KMS-11 (cell line): Measurements from ENCODE around the gene PRKCH.

ENCODE experiments used
- H2AFZ ChIP-seq: fragments of 200-600 bp; sonication (generic); 2 replicates; pipeline ENCODE4 v1.6.1; 2016; ENCODE audit warnings: antibody characterized with exemption, mixed run types, low read depth
- H3K27ac ChIP-seq: fragments of 200-600 bp; sonication (generic); 2 replicates; pipeline ENCODE4 v1.6.1; 2016; ENCODE audit warnings: mild to moderate bottlenecking, mixed run types
- H3K27me3 ChIP-seq: fragments of 200-600 bp; sonication (generic); 2 replicates; pipeline ENCODE4 v1.6.1; 2017; ENCODE audit warnings: mild to moderate bottlenecking, low read depth, mixed run types, moderate library complexity; ENCODE audit not compliant: insufficient read depth
- H3K36me3 ChIP-seq: fragments of 200-600 bp; sonication (generic); 2 replicates; pipeline ENCODE4 v1.6.1; 2017; ENCODE audit warnings: mild to moderate bottlenecking, mixed run types; ENCODE audit not compliant: insufficient read depth
- H3K4me1 ChIP-seq: fragments of 200-600 bp; sonication (generic); 2 replicates; pipeline ENCODE4 v1.6.1; 2016; ENCODE audit warnings: mild to moderate bottlenecking, low read depth, mixed run types; ENCODE audit not compliant: poor library complexity, severe bottlenecking
- H3K4me2 ChIP-seq: fragments of 200-600 bp; sonication (generic); 2 replicates; pipeline ENCODE4 v1.7.0; 2016; ENCODE audit warnings: mild to moderate bottlenecking, mixed run types
- H3K4me3 ChIP-seq: fragments of 200-600 bp; sonication (generic); IDR thresholded peaks from 2 replicates; pipeline ENCODE4 v1.6.1; 2017; ENCODE audit warnings: low read depth, low read length, mixed read lengths; ENCODE audit not compliant: insufficient read depth
- H3K79me2 ChIP-seq: fragments of 200-600 bp; sonication (generic); 2 replicates; pipeline ENCODE4 v1.6.1; 2016; ENCODE audit warnings: low read depth, mixed run types; ENCODE audit not compliant: insufficient read depth
- H3K9ac ChIP-seq: fragments of 200-600 bp; sonication (generic); 2 replicates; pipeline ENCODE4 v1.6.1; 2016; ENCODE audit warnings: mild to moderate bottlenecking, mixed run types
- H4K20me1 ChIP-seq: fragments of 200-600 bp; sonication (generic); 2 replicates; pipeline ENCODE4 v1.6.1; 2016; ENCODE audit warnings: mild to moderate bottlenecking, mixed run types; ENCODE audit not compliant: insufficient read depth
- TF ChIP-seq, protein P1 (sequence below): fragments of 200-600 bp; sonication (generic); conservative IDR thresholded peaks from 2 replicates; pipeline ENCODE4 v1.6.1; 2017; ENCODE audit warnings: low read depth, mild to moderate bottlenecking, antibody characterized with exemption, low read length, moderate library complexity, mixed read lengths

Gene PRKCH

GRCh38 chr14:61282746-61283145, 38.6 kb upstream of the PRKCH start:
- TF ChIP-seq, protein P1, sequence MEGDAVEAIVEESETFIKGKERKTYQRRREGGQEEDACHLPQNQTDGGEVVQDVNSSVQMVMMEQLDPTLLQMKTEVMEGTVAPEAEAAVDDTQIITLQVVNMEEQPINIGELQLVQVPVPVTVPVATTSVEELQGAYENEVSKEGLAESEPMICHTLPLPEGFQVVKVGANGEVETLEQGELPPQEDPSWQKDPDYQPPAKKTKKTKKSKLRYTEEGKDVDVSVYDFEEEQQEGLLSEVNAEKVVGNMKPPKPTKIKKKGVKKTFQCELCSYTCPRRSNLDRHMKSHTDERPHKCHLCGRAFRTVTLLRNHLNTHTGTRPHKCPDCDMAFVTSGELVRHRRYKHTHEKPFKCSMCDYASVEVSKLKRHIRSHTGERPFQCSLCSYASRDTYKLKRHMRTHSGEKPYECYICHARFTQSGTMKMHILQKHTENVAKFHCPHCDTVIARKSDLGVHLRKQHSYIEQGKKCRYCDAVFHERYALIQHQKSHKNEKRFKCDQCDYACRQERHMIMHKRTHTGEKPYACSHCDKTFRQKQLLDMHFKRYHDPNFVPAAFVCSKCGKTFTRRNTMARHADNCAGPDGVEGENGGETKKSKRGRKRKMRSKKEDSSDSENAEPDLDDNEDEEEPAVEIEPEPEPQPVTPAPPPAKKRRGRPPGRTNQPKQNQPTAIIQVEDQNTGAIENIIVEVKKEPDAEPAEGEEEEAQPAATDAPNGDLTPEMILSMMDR = no peak
- Histone ChIP-seq H4K20me1 (no peaks in the 10 kb centered on the region), H3K79me2 (no peaks in the 10 kb centered on the region), H2AFZ (no peak overlapping the region), H3K9ac (no peak overlapping the region), H3K4me1 (no peaks in the 10 kb centered on the region), H3K27ac (no peak overlapping the region), H3K36me3 (no peaks in the 10 kb centered on the region), H3K4me2 (no peak overlapping the region), H3K4me3 (no peak overlapping the region), H3K27me3 (no peaks in the 10 kb centered on the region)

GRCh38 chr14:61284001-61284400, 37.4 kb upstream of the PRKCH start:
- no peaks in the 10 kb centered on the region for H3K4me1 ChIP-seq
- no peak overlapping the region for H2AFZ ChIP-seq
- no peak overlapping the region for H3K4me3 ChIP-seq
- no peak overlapping the region for H3K27ac ChIP-seq
- no peaks in the 10 kb centered on the region for H4K20me1 ChIP-seq
- no peak overlapping the region for H3K4me2 ChIP-seq
- no peaks in the 10 kb centered on the region for H3K27me3 ChIP-seq
- no peaks in the 10 kb centered on the region for H3K36me3 ChIP-seq
- H3K79me2 ChIP-seq = no peaks in the 10 kb centered on the region
- TF ChIP-seq, protein P1 = no peak
- H3K9ac ChIP-seq = no peak overlapping the region

DNA sequence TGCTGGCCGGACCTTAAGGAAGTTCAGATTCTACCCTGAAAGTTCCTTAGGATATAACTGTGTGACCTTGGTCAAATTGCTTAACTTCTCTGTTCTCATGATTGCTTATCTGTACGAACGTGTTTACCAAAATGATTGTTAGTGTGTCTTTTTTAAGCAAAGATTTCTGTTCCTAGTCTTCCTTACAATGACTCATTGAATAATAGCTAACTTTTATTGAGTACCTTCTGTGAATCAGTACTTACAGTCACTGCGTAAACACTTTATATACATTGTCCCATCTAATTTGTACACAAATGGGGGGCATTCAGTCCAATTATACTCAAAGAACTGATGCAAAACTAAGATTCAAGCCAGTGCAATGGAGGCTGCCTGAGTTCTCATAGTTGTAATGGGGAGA, 36.0 kb upstream of the PRKCH start:
- Histone ChIP-seq H3K9ac (no peak overlapping the region), H3K27ac (no peak overlapping the region), H3K27me3 (no peaks in the 10 kb centered on the region), H4K20me1 (no peaks in the 10 kb centered on the region), H3K79me2 (no peaks in the 10 kb centered on the region), H3K36me3 (no peaks in the 10 kb centered on the region), H2AFZ (no peak overlapping the region), H3K4me1 (no peaks in the 10 kb centered on the region), H3K4me2 (no peak overlapping the region), H3K4me3 (no peak overlapping the region)
- TF ChIP-seq, protein P1 = no peak

- H3K4me2 ChIP-seq = no peak overlapping the region
- no peak overlapping the region for H3K9ac ChIP-seq
- H3K27ac ChIP-seq = no peak overlapping the region
- no peaks in the 10 kb centered on the region for H3K79me2 ChIP-seq
- H2AFZ ChIP-seq = no peak overlapping the region
- H3K36me3 ChIP-seq = no peaks in the 10 kb centered on the region
- H3K4me3 ChIP-seq = no peak overlapping the region
- no peaks in the 10 kb centered on the region for H3K4me1 ChIP-seq
- H3K27me3 ChIP-seq = no peaks in the 10 kb centered on the region
- TF ChIP-seq, protein P1 = no peak
- no peaks in the 10 kb centered on the region for H4K20me1 ChIP-seq
Observed at GRCh38 chr14:61287196-61287595, 34.2 kb upstream of the PRKCH start.

- Histone ChIP-seq H3K4me3 (no peak overlapping the region), H2AFZ (no peak overlapping the region), H3K79me2 (no peaks in the 10 kb centered on the region), H4K20me1 (no peaks in the 10 kb centered on the region), H3K36me3 (no peaks in the 10 kb centered on the region), H3K27me3 (no peaks in the 10 kb centered on the region), H3K4me1 (no peaks in the 10 kb centered on the region), H3K9ac (no peak overlapping the region), H3K4me2 (no peak overlapping the region), H3K27ac (no peak overlapping the region)
- TF ChIP-seq, protein P1 = no peak
Observed at GRCh38 chr14:61288228-61288627, 33.2 kb upstream of the PRKCH start.
